Stimulated activated CD4-positive, alpha-beta T cell treated with anti-CD3 and anti-CD28 coated beads, Interleukin-2, amount 100 ng/mL, for 4 hours (primary cell): ENCODE measurements around the gene USP25.

Experiments
- DNase-seq: peaks from one replicate; pipeline ENCODE4 v3.0.0-alpha.2; 2020; ENCODE audit warnings: low read depth

The USP25 gene

DNA sequence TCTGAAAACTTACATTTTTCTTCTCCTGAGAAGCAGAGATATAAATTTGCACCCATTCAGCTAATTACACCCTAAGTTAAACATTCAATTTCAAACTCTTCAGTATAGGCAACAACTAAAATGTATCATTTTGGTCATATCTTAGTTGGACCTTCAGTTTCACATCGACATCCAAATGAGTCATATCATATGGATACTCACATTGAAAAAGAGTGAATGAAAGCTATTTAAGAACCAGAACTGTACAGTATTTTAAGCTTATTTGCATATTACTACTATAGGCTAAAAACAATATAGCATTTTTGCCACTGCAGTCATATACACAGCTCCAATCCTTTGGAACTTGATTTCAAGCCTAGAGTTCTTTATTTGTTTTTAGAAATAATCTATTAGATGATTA lies 33.6 kb downstream of the USP25 start:
- DNase-seq = no peak

- DNase-seq = no peak
These were observed 35.1 kb downstream of the USP25 start for GRCh38 chr21:15764878-15765277.

- DNase-seq = no peak
These were observed 37.3 kb downstream of the USP25 start for GRCh38 chr21:15766952-15767603.

- DNase-seq = no peak
These were observed 38.3 kb downstream of the USP25 start for GRCh38 chr21:15768045-15768601.

GRCh38 chr21:15768853-15769252 lies 39.1 kb downstream of the USP25 start:
- no peak for DNase-seq

- DNase-seq = no peak
These were observed 41.5 kb downstream of the USP25 start for GRCh38 chr21:15771311-15771710.

- no peak for DNase-seq
These were observed 42.9 kb downstream of the USP25 start for GRCh38 chr21:15772654-15773053.

DNA sequence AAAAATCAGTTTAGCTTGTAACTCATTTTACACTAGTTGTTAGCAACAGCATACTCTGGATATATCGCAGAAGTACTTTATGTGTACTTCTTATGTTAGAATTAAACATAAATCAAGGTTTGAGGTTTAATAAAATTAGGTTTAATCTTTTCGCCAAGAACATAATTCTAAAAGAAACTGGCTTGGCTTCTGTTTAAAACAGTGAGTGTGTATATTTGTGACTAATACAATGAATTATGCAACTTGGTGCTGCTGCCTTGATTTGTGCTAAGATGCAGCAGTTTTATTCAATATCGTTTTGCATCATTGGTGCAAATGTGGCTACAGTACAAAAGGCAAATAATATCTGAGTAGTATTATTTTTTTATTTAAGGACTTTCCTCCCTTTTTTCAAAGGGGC lies 44.8 kb downstream of the USP25 start:
- DNase-seq = no peak

DNA sequence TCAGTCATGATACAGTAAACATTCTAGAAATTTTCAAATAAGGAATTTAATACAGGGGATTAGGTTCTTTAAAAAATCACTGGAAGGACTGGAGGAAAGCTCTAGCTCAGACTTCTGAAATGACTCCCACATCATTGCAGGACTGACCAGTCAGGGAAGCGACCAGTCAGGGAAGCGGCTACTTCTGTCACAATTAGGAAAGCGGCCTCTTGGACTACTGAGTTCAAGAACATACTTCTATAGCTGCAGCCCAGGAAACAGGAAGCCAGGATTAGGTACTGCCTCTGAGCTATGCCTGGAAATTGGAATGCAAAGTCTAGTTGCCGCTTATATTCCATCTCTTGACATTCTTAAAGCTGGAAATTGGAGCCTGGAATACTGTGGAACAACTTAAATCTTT lies 45.5 kb downstream of the USP25 start:
- no peak for DNase-seq

DNA sequence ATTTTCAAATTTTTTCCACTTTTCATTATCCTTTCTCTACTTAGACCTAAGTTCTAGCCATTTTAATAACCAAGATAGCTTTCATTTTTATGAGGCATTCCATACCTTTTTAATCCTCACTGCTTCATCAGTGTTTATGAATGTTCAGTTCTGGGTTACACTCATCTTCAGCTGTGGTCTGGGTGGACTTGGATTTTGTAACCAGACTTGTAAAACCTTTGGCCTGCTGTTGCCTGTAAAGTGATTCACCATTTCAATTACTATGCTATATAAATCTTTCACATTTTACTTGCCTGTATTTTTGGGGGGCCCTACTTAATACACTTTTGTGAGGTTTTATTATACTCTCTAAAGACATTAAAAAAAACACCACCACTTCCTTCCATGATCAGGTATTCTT lies 46.2 kb downstream of the USP25 start:
- DNase-seq = no peak

- no peak for DNase-seq
These were observed 47.0 kb downstream of the USP25 start for GRCh38 chr21:15776818-15777217.

DNA sequence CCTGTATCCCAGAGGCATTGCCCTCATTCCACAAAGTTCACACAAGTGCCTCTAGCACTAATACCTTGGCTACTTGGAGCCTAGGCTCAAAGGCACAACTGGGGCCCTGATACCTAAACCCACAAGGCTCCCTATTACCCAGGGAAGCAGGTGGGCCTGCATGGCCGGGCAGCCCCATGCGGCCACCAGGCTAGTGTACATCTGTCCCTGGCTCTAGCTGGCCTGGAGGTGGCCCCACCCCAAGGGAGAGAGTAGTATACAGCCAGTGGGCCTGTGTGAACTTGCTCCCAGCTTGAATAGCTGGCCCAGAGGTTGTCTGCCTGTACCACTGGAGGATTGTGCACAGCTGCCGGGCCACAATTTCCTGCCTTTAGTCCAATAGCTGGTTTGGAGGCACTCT lies 52.2 kb downstream of the USP25 start:
- DNase-seq = no peak

- DNase-seq = no peak
These were observed 59.2 kb downstream of the USP25 start for GRCh38 chr21:15788847-15789523.

DNA sequence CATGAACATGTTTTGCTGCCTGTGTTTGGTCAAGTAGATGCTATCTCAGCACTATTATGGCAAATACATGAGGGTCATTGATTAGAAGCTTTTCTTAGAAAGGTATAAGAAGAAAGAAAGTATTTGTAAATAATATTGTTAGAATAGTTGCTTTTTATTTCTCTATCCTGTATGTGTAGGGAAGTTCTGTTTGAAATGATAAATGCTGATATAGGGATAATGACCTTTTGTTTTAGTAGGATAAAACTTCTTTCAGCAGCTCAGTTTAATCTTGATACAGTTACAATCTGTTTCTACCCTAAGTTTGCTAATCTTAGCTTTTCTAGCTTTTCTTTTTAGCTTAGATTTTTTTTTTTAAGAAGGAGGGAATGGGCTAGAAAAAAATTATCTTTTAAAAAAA lies 63.3 kb downstream of the USP25 start:
- no peak for DNase-seq

DNA sequence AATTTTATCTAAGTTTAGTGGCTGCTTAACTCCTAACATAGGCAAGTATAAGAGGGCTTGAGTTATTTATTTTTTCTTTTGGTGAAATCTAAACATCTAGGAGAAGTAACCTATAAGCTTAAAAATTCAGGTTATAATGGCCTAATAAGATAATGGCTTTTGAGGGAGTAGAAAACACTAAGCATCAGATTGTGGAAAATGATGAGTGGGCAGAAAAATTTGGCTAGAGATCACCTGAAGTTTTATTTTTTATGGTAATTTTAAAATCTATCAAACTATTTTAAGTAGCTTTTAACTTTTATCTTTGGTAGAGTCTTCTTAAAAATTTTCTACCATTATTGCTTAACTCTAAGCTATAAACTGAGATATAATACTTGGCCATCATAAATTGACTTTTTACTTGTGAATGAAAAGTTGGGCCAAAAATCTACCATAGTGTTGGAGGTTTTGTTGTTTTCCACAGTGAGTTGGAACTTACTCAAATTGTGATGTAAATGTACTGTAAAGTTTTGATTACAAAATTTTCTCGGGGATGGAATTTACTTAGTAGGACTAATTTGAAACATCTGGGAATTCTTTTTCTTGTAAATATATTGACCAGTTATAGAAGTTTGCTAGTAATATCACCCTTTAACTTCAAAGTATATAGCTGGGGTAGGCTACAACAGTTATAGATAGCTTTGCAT lies 63.9 kb downstream of the USP25 start:
- no peak for DNase-seq

GRCh38 chr21:15794277-15794912 lies 64.6 kb downstream of the USP25 start:
- DNase-seq = no peak

- no peak for DNase-seq
These were observed 65.8 kb downstream of the USP25 start for GRCh38 chr21:15795533-15795932.

DNA sequence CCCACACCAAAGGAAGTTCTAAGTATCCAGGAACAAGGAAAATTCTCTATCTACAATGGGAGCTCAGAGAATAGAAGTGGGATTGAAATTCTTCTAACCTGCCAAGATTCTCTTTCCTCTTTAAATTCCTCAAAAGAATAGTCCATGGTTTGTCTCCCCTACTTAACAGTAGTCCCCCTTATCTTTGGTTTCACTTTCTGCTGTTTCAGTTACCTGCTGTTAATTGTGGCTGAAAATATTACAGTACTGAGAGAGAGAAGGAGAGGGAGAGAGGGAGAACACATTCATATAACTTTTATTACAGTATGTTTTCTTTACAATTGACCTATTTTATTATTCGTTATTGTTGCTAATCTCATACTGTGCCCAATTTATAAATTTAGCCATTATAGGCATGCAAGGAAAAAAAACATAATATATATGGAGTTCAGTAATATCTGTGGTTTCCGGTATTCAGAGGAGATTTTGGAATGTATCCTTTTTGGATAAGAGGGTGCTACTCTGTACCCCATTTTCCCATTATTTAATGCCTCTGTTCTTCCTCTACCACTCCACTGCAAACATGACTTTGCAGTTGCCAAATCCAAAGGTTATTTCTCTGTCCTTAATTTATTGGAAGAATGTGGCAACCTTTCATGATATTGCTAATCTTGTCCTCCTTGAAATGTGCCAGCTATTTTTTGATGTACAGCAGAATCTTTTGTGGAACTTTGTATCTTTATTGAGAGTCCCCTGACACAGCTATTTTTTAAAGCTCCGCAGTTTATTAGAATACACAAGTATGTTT lies 68.0 kb downstream of the USP25 start:
- DNase-seq = no peak

GRCh38 chr21:15801352-15801863 lies 71.6 kb downstream of the USP25 start:
- DNase-seq = no peak

GRCh38 chr21:15804247-15805005 lies 74.6 kb downstream of the USP25 start:
- DNase-seq = no peak

DNA sequence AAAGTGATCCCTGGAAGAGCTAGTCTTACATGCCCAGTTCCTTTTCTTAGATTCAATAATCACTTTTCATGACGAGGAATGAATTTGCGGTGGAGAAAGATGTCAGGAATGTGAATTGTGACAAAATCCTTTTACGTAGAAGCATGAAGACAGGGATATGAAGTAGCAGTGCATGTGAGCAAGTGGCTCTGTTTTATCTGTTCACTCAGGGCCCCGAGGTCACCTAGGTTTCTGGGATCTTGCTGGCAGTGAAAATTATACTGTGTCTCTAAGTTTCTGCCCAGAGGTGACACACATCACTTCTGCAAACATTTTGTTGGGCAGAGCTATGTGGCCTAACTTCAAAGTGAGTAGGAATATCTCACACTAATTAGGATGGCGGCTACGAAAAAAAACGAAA lies 79.3 kb downstream of the USP25 start:
- no peak for DNase-seq
